Kidney (tissue), 14 donors: Measurements from ENCODE around the gene ADTRP. TPM values are rescaled to one million over a fixed set of nuclear protein-coding genes. Genes with fewer than 3 reads are reported as not detected.
A peak's percentile ranks its signal among the peaks of the same experiment; 100 is the strongest.

ENCODE experiments used
- DNase-seq, 5 donors: peaks; one replicate each; pipeline ENCODE4 v3.0.0-alpha.2; 2013 to 2020
- FAIRE-seq: peaks from 2 replicates; lab custom pipeline; 2012; peaks lifted over from hg19 to GRCh38; lab: Jason Lieb, UNC
- H3K27ac ChIP-seq, 2 donors: one replicate each; pipeline ENCODE4 v1.7.0; 2013; ENCODE audit warnings: low read depth in 2 of 2, low read length in 2 of 2, inconsistent platforms in 1 of 2
- H3K27me3 ChIP-seq: one replicate; pipeline ENCODE4 v1.7.1; 2013; ENCODE audit warnings: low read length, inconsistent platforms; ENCODE audit not compliant: control insufficient read depth, insufficient read depth
- H3K36me3 ChIP-seq, 3 donors: one replicate each; pipeline versions ENCODE4 v1.7.0 to v1.7.1; 2013; ENCODE audit warnings: low read length in 3 of 3, control low read depth in 1 of 3, inconsistent platforms in 1 of 3; ENCODE audit not compliant: insufficient read depth in 3 of 3, control insufficient read depth in 2 of 3
- H3K4me1 ChIP-seq, 3 donors: one replicate each; pipeline versions ENCODE4 v1.7.0 to v1.7.1; 2013; ENCODE audit warnings: low read length in 3 of 3, inconsistent platforms in 1 of 3, low read depth in 1 of 3; ENCODE audit not compliant: control insufficient read depth in 2 of 3, insufficient read depth in 2 of 3
- H3K4me3 ChIP-seq, 3 donors: one replicate each; pipeline versions ENCODE4 v1.7.0 to v1.8.1; 2013; ENCODE audit warnings: low read length in 3 of 3, control low read depth in 1 of 3, inconsistent platforms in 1 of 3
- H3K9ac ChIP-seq, 3 donors: one replicate each; pipeline versions ENCODE4 v1.7.0 to v1.7.1; 2013; ENCODE audit warnings: low read length in 3 of 3, control low read depth in 1 of 3, inconsistent platforms in 1 of 3
- H3K9me3 ChIP-seq, 3 donors: one replicate each; pipeline versions ENCODE4 v1.7.0 to v1.7.1; 2013; ENCODE audit warnings: low read length in 3 of 3, control low read depth in 1 of 3, inconsistent platforms in 1 of 3; ENCODE audit not compliant: control insufficient read depth in 2 of 3, insufficient read depth in 1 of 3
- CTCF ChIP-seq: IDR thresholded peaks from 3 replicates; pipeline ENCODE4 v1.5.1; 2012; ENCODE audit warnings: mild to moderate bottlenecking, moderate library complexity, borderline replicate concordance; ENCODE audit not compliant: insufficient read depth; ENCODE audit errors: extremely low read depth
- intact Hi-C: fragments of 100-400 bp; cut with DNase I; formaldehyde crosslinking; loops from one replicate; pipeline ENCODE4 v1.11.1; 2022
- polyA plus RNA-seq: library from polyadenylated mRNA; stranded (reverse); fragments of 350-450 nt; fragmentation: Illumina TruSeq; extraction: RNeasy Lipid Tissue Mini Kit (QIAGEN cat#74804); gene quantifications from one replicate; pipeline ENCODE4 v1.2.3, GENCODE V29; 2014; ENCODE audit warnings: low read depth, low replicate concordance; ENCODE audit not compliant: insufficient read depth
- total RNA-seq: library from RNA; stranded (reverse); fragmentation: NEBNext Ultra II Directional; extraction: Animal tissue kit (Norgen Biotek cat#: 25700); gene quantifications from one replicate; pipeline ENCODE4 v1.2.1, GENCODE V29; 2021
- donor health status: control.
- donor health status: control.
- donor health status: control.
- donor health status: control.
- donor health status: control.
- donor health status: DM: yes; HTN: yes; CAD: no.
- donor health status: Normal renal cell carcinoma (clear cell type).

The ADTRP gene
- total and polyA plus RNA-seq, 2 donors from 2014 or later: 2.7 to 5.9 TPM

- DNase-seq (peak in 2 of 5 donors; percentile 52 to 79), FAIRE-seq (no peak)
- Histone ChIP-seq H3K27me3 (no peaks in the 10 kb centered on the region), H3K27ac (no peak overlapping the region), H3K9ac (no peak overlapping the region), H3K9me3 (no peaks in the 10 kb centered on the region), H3K36me3 (no peaks in the 10 kb centered on the region), H3K4me3 (no peak overlapping the region), H3K4me1 (no peaks in the 10 kb centered on the region)
- peak; percentile 39 for TF ChIP-seq CTCF
- intact Hi-C loops: no loop called here
Observed at GRCh38 chr6:11700118-11700718, 78.4 kb downstream of the ADTRP start.

DNA sequence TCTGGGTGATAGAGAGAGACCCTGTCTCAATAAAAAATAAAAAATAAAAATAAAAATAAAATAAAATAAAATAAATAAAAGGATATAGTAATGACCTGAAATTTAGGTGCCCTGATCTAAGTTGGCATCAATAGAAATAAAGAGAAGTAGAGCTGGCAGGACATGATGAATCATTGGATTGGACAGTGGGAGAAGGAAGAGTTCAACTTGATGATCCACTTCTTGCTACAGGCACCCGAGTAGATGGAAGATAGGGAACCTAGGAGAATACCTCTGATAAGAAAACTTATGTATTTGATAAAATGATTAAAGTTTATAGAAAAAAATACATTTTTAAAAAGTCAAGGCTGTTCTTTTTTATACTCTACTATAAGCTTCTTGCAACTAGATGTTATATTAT lies 79.0 kb downstream of the ADTRP start:
- Histone ChIP-seq H3K4me3 (no peak overlapping the region), H3K27me3 (no peaks in the 10 kb centered on the region), H3K4me1 (no peaks in the 10 kb centered on the region), H3K27ac (no peak overlapping the region), H3K36me3 (no peaks in the 10 kb centered on the region), H3K9me3 (no peaks in the 10 kb centered on the region), H3K9ac (no peak overlapping the region)
- no peak for FAIRE-seq
- intact Hi-C loops: no loop called here
- TF ChIP-seq CTCF: no peak
- DNase-seq: no peak

- peak overlapping the region in 1 of 3 donors; percentile 18 for H3K4me3 ChIP-seq
- intact Hi-C loops: no loop called here
- FAIRE-seq (no peak), DNase-seq (no peak)
- TF ChIP-seq CTCF: no peak
- H3K9me3 ChIP-seq: no peaks in the 10 kb centered on the region
- no peak overlapping the region for H3K9ac ChIP-seq
- H3K27ac ChIP-seq: no peak overlapping the region
- no peaks in the 10 kb centered on the region for H3K27me3 ChIP-seq
- no peaks in the 10 kb centered on the region for H3K4me1 ChIP-seq
- no peaks in the 10 kb centered on the region for H3K36me3 ChIP-seq
Observed at GRCh38 chr6:11692451-11693376, 85.9 kb downstream of the ADTRP start.
